Panc1 (cell line): ENCODE data around the gene DAPK1. TPM values are rescaled to one million over a fixed set of nuclear protein-coding genes. Genes with fewer than 3 reads are reported as not detected.

ENCODE experiments used
- ATAC-seq: fragments of 200-7000 bp; cut with Tn5 transposase; 2 replicates; pipeline ENCODE4 v1.9.1; 2020; ENCODE audit warnings: mild to moderate bottlenecking, moderate library complexity
- BruUV-seq: library from RNA; stranded (reverse); fragments of 400-500 nt; replicated peaks from 2 replicates; lab custom pipeline; 2021; lab: Mats Ljungman, UMichigan
- CTCF ChIA-PET: fragments of 300-600 bp; sonication (Branson Sonifier 250); formaldehyde crosslinking; loops from one replicate; lab custom pipeline; 2022; ENCODE audit warnings: antibody characterized with exemption; lab: Charles Lee
- POLR2A ChIA-PET: fragments of 300-600 bp; sonication (Branson Sonifier 250); formaldehyde crosslinking; loops from one replicate; lab custom pipeline; 2022; ENCODE audit warnings: antibody characterized with exemption; lab: Charles Lee
- DNase-seq: peaks from one replicate; pipeline ENCODE4 v3.0.0-alpha.2; 2010; ENCODE audit warnings: low read depth, low spot score
- H3K27ac ChIP-seq: 2 replicates; pipeline ENCODE4 v1.5.1; 2011; ENCODE audit warnings: mild to moderate bottlenecking, low read length, inconsistent platforms
- H3K27me3 ChIP-seq: fragments of 200-500 bp; sonication (Bioruptor generic); 2 replicates; pipeline ENCODE4 v1.6.0; 2014; ENCODE audit warnings: low read length, inconsistent platforms; ENCODE audit not compliant: control insufficient read depth, insufficient read depth
- H3K36me3 ChIP-seq: fragments of 200-500 bp; sonication (Bioruptor generic); 2 replicates; pipeline ENCODE4 v1.5.1; 2014; ENCODE audit warnings: inconsistent platforms, mild to moderate bottlenecking, low read length, moderate library complexity; ENCODE audit not compliant: control insufficient read depth, insufficient read depth
- H3K4me1 ChIP-seq: 2 replicates; pipeline ENCODE4 v1.5.1; 2011; ENCODE audit warnings: inconsistent platforms, mild to moderate bottlenecking, low read length, moderate library complexity; ENCODE audit not compliant: control insufficient read depth, insufficient read depth
- H3K4me3 ChIP-seq, 2 experiments: 2 replicates each; pipeline ENCODE4 v1.5.1; 2011 to 2012; ENCODE audit warnings: low read depth in 2 of 2, low read length in 2 of 2, mild to moderate bottlenecking in 2 of 2, inconsistent platforms in 1 of 2, moderate library complexity in 1 of 2
- H3K9me3 ChIP-seq: fragments of 200-500 bp; sonication (Bioruptor generic); 2 replicates; pipeline ENCODE4 v1.5.1; 2014; ENCODE audit warnings: low read depth, mild to moderate bottlenecking, inconsistent platforms, low read length, moderate library complexity; ENCODE audit not compliant: control insufficient read depth, insufficient read depth
- POLR2AphosphoS5 ChIP-seq: IDR thresholded peaks from 2 replicates; pipeline ENCODE4 v1.6.1; 2012; ENCODE audit warnings: mild to moderate bottlenecking, low read depth, low read length, moderate library complexity
- SIN3A ChIP-seq: IDR thresholded peaks from 2 replicates; pipeline ENCODE4 v1.6.1; 2012; ENCODE audit warnings: low read depth, mild to moderate bottlenecking, low read length, moderate library complexity, borderline replicate concordance; ENCODE audit not compliant: insufficient read depth
- TCF7L2 ChIP-seq: IDR thresholded peaks from 2 replicates; pipeline ENCODE4 v1.6.1; 2011; ENCODE audit warnings: mild to moderate bottlenecking, low read depth, low read length, inconsistent platforms
- in situ Hi-C: cut with HindIII; loops from 2 replicates; pipeline ENCODE4 v1.10.0; 2016; ENCODE audit warnings: low sequenced_read_pairs, low pct_unique_long_range_greater_than_20kb
- intact Hi-C: fragments of 100-400 bp; cut with micrococcal nuclease; formaldehyde crosslinking; loops from one replicate; pipeline ENCODE4 v1.10.0; 2022; ENCODE audit not compliant: unreplicated experiment
- total RNA-seq: library from RNA; stranded (reverse); gene quantifications from one replicate; pipeline ENCODE4 v1.2.1, GENCODE V29; 2021; ENCODE audit not compliant: unreplicated experiment
- TF ChIP-seq, protein P1 (sequence below), 2 experiments: IDR thresholded peaks; 2 replicates each; pipeline ENCODE4 v1.6.1; 2011 to 2012; ENCODE audit warnings: low read depth in 2 of 2, control low read depth in 1 of 2, low read length in 1 of 2, mild to moderate bottlenecking in 1 of 2, moderate library complexity in 1 of 2; ENCODE audit not compliant: insufficient read depth in 1 of 2
- TF ChIP-seq, protein P2 (sequence below): fragments of 450-650 bp; IDR thresholded peaks from 2 replicates; pipeline ENCODE4 v1.5.1; 2017; ENCODE audit warnings: mild to moderate bottlenecking

Gene DAPK1
- total RNA-seq, 1 experiment from 2014 or later, result 0.87 TPM

DNA sequence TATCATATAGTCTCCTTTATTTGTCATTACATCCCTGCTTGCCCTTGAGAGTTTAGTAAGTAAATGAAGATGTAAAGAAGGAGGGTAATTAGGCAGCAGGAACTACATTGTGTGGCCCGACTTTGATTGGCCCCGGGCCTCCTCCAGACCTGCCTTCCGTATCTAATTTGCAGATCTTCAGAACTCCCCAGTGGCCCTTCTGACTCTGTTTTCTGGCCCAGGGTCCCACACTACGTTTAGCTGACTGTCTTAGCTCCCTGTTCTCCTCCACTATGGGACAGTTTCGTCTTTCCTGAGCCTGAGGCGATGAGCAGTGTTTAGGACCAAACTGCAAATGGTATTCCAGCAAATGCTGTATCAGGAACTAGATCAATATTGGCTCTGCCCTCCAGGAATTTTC, 206.7 kb downstream of the DAPK1 start:
- Histone ChIP-seq H3K27me3 (no peaks in the 10 kb centered on the region), H3K27ac (no peak overlapping the region), H3K4me1 (no peaks in the 10 kb centered on the region), H3K36me3 (no peaks in the 10 kb centered on the region), H3K9me3 (no peaks in the 10 kb centered on the region), H3K4me3 (no peak overlapping the region)
- BruUV-seq, result no TSS peak
- DNase-seq, result no peak
- TF ChIP-seq POLR2AphosphoS5, result no peak
- TF ChIP-seq TCF7L2, result no peak
- TF ChIP-seq SIN3A, result no peak
- TF ChIP-seq, protein P1, sequence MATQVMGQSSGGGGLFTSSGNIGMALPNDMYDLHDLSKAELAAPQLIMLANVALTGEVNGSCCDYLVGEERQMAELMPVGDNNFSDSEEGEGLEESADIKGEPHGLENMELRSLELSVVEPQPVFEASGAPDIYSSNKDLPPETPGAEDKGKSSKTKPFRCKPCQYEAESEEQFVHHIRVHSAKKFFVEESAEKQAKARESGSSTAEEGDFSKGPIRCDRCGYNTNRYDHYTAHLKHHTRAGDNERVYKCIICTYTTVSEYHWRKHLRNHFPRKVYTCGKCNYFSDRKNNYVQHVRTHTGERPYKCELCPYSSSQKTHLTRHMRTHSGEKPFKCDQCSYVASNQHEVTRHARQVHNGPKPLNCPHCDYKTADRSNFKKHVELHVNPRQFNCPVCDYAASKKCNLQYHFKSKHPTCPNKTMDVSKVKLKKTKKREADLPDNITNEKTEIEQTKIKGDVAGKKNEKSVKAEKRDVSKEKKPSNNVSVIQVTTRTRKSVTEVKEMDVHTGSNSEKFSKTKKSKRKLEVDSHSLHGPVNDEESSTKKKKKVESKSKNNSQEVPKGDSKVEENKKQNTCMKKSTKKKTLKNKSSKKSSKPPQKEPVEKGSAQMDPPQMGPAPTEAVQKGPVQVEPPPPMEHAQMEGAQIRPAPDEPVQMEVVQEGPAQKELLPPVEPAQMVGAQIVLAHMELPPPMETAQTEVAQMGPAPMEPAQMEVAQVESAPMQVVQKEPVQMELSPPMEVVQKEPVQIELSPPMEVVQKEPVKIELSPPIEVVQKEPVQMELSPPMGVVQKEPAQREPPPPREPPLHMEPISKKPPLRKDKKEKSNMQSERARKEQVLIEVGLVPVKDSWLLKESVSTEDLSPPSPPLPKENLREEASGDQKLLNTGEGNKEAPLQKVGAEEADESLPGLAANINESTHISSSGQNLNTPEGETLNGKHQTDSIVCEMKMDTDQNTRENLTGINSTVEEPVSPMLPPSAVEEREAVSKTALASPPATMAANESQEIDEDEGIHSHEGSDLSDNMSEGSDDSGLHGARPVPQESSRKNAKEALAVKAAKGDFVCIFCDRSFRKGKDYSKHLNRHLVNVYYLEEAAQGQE (IDR thresholded peaks at IDR 0.05; ENCODE audit: insufficient read depth in 1 of 2, low read depth in 2 of 2, low read length in 1 of 2), result no peak
- TF ChIP-seq, protein P2, sequence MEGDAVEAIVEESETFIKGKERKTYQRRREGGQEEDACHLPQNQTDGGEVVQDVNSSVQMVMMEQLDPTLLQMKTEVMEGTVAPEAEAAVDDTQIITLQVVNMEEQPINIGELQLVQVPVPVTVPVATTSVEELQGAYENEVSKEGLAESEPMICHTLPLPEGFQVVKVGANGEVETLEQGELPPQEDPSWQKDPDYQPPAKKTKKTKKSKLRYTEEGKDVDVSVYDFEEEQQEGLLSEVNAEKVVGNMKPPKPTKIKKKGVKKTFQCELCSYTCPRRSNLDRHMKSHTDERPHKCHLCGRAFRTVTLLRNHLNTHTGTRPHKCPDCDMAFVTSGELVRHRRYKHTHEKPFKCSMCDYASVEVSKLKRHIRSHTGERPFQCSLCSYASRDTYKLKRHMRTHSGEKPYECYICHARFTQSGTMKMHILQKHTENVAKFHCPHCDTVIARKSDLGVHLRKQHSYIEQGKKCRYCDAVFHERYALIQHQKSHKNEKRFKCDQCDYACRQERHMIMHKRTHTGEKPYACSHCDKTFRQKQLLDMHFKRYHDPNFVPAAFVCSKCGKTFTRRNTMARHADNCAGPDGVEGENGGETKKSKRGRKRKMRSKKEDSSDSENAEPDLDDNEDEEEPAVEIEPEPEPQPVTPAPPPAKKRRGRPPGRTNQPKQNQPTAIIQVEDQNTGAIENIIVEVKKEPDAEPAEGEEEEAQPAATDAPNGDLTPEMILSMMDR, result no peak
- intact Hi-C loops (no loop called here), in situ Hi-C loops (no loop called here)
- POLR2A ChIA-PET, result no interaction called here
- ATAC-seq, result no peak
- CTCF ChIA-PET, result no interaction called here

DNA sequence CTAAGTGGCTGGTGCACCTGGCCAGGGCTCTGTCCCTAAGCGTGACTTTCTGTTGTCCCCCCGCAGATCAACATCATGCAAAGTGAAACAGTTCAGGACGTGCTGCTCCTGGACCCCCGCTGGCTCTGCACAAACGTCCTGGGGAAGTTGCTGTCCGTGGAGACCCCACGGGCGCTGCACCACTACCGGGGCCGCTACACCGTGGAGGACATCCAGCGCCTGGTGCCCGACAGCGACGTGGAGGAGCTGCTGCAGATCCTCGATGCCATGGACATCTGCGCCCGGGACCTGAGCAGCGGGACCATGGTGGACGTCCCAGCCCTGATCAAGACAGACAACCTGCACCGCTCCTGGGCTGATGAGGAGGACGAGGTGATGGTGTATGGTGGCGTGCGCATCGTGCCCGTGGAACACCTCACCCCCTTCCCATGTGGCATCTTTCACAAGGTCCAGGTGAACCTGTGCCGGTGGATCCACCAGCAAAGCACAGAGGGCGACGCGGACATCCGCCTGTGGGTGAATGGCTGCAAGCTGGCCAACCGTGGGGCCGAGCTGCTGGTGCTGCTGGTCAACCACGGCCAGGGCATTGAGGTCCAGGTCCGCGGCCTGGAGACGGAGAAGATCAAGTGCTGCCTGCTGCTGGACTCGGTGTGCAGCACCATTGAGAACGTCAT, 208.5 kb downstream of the DAPK1 start:
- Histone ChIP-seq H3K27ac (no peak overlapping the region), H3K4me1 (no peaks in the 10 kb centered on the region), H3K9me3 (no peaks in the 10 kb centered on the region), H3K36me3 (no peaks in the 10 kb centered on the region), H3K27me3 (no peaks in the 10 kb centered on the region), H3K4me3 (no peak overlapping the region)
- TF ChIP-seq POLR2AphosphoS5 (no peak), SIN3A (no peak), TCF7L2 (no peak)
- TF ChIP-seq, protein P2, result no peak
- TF ChIP-seq, protein P1 (IDR thresholded peaks at IDR 0.05; ENCODE audit: insufficient read depth in 1 of 2, low read depth in 2 of 2, low read length in 1 of 2), result no peak
- ChIA-PET POLR2A (no interaction called here), CTCF (no interaction called here)
- ATAC-seq (no peak), DNase-seq (no peak)
- in situ Hi-C loops (no loop called here), intact Hi-C loops (no loop called here)
- no TSS peak for BruUV-seq
